Activated B cell treated with CpG ODN at 0.5 μM for 24 hours (primary cell): Measurements from ENCODE around the gene LENEP. TPM values are rescaled to one million over a fixed set of nuclear protein-coding genes. Genes with fewer than 3 reads are reported as not detected.

Experiments
- ATAC-seq: fragments of 200-7000 bp; cut with Tn5 transposase; one replicate; pipeline ENCODE4 v1.10.0; 2021; ENCODE audit warnings: low read depth, mild to moderate bottlenecking, moderate library complexity
- CTCF ChIA-PET: fragments of 350-600 bp; sonication (Branson Sonifier 250); formaldehyde crosslinking; loops from one replicate; lab custom pipeline; 2021; ENCODE audit warnings: antibody characterized with exemption; lab: Charles Lee
- POLR2A ChIA-PET: fragments of 350-600 bp; sonication (Branson Sonifier 250); formaldehyde crosslinking; loops from one replicate; lab custom pipeline; 2021; ENCODE audit warnings: antibody characterized with exemption; lab: Charles Lee
- DNase-seq: peaks from one replicate; pipeline ENCODE4 v3.0.0; 2022
- H3K27ac Mint-ChIP-seq: one replicate; pipeline ENCODE4 v1.8.0; 2020; ENCODE audit warnings: mixed read lengths
- H3K27me3 Mint-ChIP-seq: one replicate; pipeline ENCODE4 v1.8.0; 2021; ENCODE audit warnings: mixed read lengths
- H3K36me3 Mint-ChIP-seq: one replicate; pipeline ENCODE4 v1.8.0; 2021; ENCODE audit warnings: low read depth, mixed read lengths
- H3K4me1 Mint-ChIP-seq: one replicate; pipeline ENCODE4 v1.8.0; 2021; ENCODE audit warnings: mixed read lengths
- H3K4me3 Mint-ChIP-seq: one replicate; pipeline ENCODE4 v1.8.0; 2020; ENCODE audit warnings: mild to moderate bottlenecking, mixed read lengths
- H3K9me3 Mint-ChIP-seq: one replicate; pipeline ENCODE4 v1.8.0; 2020; ENCODE audit warnings: mixed read lengths
- intact Hi-C: fragments of 100-400 bp; cut with micrococcal nuclease; formaldehyde crosslinking; loops from one replicate; pipeline ENCODE4 v1.15.1; 2024
- total RNA-seq: library from RNA; stranded (reverse); gene quantifications from 2 replicates; pipeline ENCODE4 v1.2.3, GENCODE V29; 2022
- TF ChIP-seq, protein P1 (sequence below): fragments of 200-600 bp; IDR thresholded peaks from one replicate; pipeline ENCODE4 v1.8.0; 2022; ENCODE audit warnings: antibody characterized with exemption, mild to moderate bottlenecking

LENEP gene
- total RNA-seq, 1 donor from 2014 or later: 1.8 TPM

DNA sequence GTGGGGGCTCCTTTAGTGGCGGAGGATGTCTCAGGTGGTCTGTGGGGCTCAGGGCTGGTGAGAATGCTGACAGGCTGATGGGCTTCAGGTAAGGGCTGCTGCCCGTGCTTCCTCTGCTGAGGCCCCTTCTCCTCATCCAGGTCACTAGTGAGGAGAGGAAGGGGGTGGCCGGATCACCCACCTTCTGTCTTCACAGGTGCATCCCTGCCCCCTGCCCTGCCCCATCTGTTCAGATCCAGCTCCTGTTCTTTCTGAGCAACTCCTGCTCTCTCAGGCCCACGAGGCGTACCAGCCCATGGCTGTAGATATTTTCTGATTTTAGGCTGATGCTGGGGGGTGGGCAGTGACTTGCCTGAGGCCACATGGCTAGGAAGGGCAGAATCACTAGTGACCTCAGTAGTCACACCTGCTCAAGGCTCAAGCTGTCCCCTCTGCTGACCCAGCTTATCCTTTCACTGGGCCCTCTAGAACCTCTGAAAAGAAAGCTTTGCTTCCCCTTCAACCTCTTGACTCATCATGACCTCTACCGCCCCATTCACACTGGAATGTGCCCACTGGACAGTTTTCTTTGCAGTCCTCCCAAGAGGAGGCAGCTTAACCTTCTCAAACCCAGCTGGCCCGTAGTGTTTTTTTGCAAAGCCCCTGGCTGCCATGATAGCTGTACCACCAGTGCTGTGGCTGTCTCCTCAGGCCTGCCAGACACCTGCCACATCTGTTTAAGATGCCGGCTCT lies 25.4 kb downstream of the LENEP start:
- Mint-ChIP-seq H3K9me3 (no peaks in the 10 kb centered on the region), H3K27ac (peak overlapping the region; percentile 87), H3K4me1 (peaks cover 56% of the 10 kb centered on the region), H3K27me3 (no peaks in the 10 kb centered on the region), H3K4me3 (no peak overlapping the region), H3K36me3 (peaks cover 11% of the 10 kb centered on the region)
- TF ChIP-seq, protein P1, sequence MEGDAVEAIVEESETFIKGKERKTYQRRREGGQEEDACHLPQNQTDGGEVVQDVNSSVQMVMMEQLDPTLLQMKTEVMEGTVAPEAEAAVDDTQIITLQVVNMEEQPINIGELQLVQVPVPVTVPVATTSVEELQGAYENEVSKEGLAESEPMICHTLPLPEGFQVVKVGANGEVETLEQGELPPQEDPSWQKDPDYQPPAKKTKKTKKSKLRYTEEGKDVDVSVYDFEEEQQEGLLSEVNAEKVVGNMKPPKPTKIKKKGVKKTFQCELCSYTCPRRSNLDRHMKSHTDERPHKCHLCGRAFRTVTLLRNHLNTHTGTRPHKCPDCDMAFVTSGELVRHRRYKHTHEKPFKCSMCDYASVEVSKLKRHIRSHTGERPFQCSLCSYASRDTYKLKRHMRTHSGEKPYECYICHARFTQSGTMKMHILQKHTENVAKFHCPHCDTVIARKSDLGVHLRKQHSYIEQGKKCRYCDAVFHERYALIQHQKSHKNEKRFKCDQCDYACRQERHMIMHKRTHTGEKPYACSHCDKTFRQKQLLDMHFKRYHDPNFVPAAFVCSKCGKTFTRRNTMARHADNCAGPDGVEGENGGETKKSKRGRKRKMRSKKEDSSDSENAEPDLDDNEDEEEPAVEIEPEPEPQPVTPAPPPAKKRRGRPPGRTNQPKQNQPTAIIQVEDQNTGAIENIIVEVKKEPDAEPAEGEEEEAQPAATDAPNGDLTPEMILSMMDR: no peak
- ChIA-PET CTCF (interaction anchor here (1.0 to 3.7 kb wide), 9 partner anchors 35 to 459 kb away, joined by 3 to 26 read pairs (median 10); partner anchors contain the start of genes FLAD1, PBXIP1 and PMVK), POLR2A (interaction anchor here (0.7 to 6.3 kb wide), 8 partner anchors 8 to 83 kb away, joined by 3 to 85 read pairs (median 6); partner anchors contain the start of genes ADAM15, PMVK, PYGO2 and ZBTB7B)
- no peak for DNase-seq
- ATAC-seq: no peak
- intact Hi-C loops: no loop called here

- intact Hi-C loops: no loop called here
- Mint-ChIP-seq H3K4me3 (peak overlapping the region; percentile 36), H3K27me3 (no peaks in the 10 kb centered on the region), H3K9me3 (no peaks in the 10 kb centered on the region), H3K36me3 (peaks cover 8% of the 10 kb centered on the region), H3K4me1 (peaks cover 48% of the 10 kb centered on the region), H3K27ac (peak overlapping the region; percentile 87)
- DNase-seq: no peak
- ChIA-PET CTCF (interaction anchor here (0.7 to 1.3 kb wide), 6 partner anchors 19 to 65 kb away, joined by 3 to 6 read pairs (median 3); no protein-coding TSS in a partner anchor), POLR2A (interaction anchor here (1.2 to 2.8 kb wide), 2 partner anchors 9 to 59 kb away, joined by 3 to 22 read pairs; partner anchors contain the start of gene PYGO2)
- no peak for ATAC-seq
- TF ChIP-seq, protein P1: no peak
Measured at GRCh38 chr1:155019377-155020245, 26.2 kb downstream of the LENEP start.

DNA sequence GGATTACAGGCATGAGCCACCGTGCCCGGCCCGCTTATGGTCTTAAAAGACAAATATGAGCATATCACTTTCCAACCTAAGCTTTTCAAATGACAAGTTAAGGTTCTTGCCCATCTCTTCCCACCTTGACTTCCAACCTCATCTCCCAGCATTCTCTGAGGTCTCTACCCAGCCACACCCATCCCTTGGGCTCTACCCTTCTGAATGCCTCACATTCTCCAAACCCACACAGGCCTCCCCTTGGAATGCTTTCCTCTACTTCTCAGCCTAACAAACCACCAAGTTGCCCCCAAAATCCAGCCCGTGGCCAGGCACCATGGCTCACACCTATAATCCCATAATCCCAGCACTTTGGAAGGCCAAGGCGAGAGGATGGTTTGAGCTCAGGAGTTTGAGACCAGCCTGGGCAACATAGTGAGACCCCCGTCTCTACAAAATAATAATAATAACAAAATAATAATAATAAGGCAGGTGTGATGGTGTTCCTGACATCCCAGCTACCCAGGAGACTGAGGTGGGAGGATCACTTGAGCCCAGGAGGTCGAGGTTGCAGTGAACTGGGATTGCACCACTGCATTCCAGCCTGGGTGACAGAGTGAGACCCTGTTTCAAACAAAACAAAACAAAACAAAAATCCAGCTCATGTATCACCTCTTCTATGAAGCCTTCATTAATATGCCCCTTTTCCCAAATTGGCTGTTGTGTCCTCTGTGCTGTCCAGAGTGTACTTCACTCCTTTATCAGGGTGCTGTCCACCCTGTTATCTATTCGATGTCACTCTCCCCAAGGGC lies 28.9 kb downstream of the LENEP start:
- Mint-ChIP-seq H3K27ac (no peak overlapping the region), H3K4me3 (no peak overlapping the region), H3K4me1 (peaks cover 30% of the 10 kb centered on the region), H3K27me3 (no peaks in the 10 kb centered on the region), H3K36me3 (peaks cover 1% of the 10 kb centered on the region), H3K9me3 (no peaks in the 10 kb centered on the region)
- TF ChIP-seq, protein P1: no peak
- POLR2A ChIA-PET: interaction anchor here (1.1 kb wide), 1 partner anchor 47 kb away, joined by 3 read pairs; no protein-coding TSS in a partner anchor
- DNase-seq (no peak), ATAC-seq (no peak)
- CTCF ChIA-PET: interaction anchor here (0.6 to 2.1 kb wide), 5 partner anchors 22 to 78 kb away, joined by 3 to 7 read pairs (median 4); partner anchors contain the start of gene ADAM15
- intact Hi-C loops: no loop called here

GRCh38 chr1:155022927-155023236 lies 29.5 kb downstream of the LENEP start:
- no peak overlapping the region for H3K27ac Mint-ChIP-seq
- H3K9me3 Mint-ChIP-seq: no peaks in the 10 kb centered on the region
- peaks cover 25% of the 10 kb centered on the region for H3K4me1 Mint-ChIP-seq
- H3K36me3 Mint-ChIP-seq: peaks cover 1% of the 10 kb centered on the region
- H3K27me3 Mint-ChIP-seq: no peaks in the 10 kb centered on the region
- intact Hi-C loops: no loop called here
- TF ChIP-seq, protein P1: no peak
- DNase-seq (no peak), ATAC-seq (no peak)
- ChIA-PET CTCF (interaction anchor here (0.6 to 2.1 kb wide), 3 partner anchors 22 to 79 kb away, joined by 4 to 7 read pairs (median 4); no protein-coding TSS in a partner anchor), POLR2A (interaction anchor here (1.1 kb wide), 1 partner anchor 48 kb away, joined by 3 read pairs; no protein-coding TSS in a partner anchor)
- H3K4me3 Mint-ChIP-seq: no peak overlapping the region
